Vagina (tissue), 2 donors: ENCODE measurements around the gene AARS2. TPM values are rescaled to one million over a fixed set of nuclear protein-coding genes. Genes with fewer than 3 reads are reported as not detected.

Source experiments
- DNase-seq, 2 donors: peaks; one replicate each; pipeline ENCODE4 v3.0.0-alpha.2; 2017; ENCODE audit errors: extremely low spot score in 2 of 2
- H3K27ac ChIP-seq: fragments of 200-600 bp; sonication (generic); one replicate; pipeline ENCODE4 v1.5.1; 2019
- H3K27me3 ChIP-seq: fragments of 200-600 bp; sonication (generic); one replicate; pipeline ENCODE4 v1.5.1; 2019
- H3K36me3 ChIP-seq, 2 donors: fragments of 200-600 bp; sonication (generic); one replicate each; pipeline ENCODE4 v1.5.1; 2017 to 2019
- H3K4me1 ChIP-seq: fragments of 200-600 bp; sonication (generic); one replicate; pipeline ENCODE4 v1.5.1; 2019
- H3K4me3 ChIP-seq, 2 donors: fragments of 200-600 bp; sonication (generic); 1 replicate in 1 of 2; 2 replicates in 1 of 2; pipeline ENCODE4 v1.5.1; 2016 to 2019
- H3K9me3 ChIP-seq: fragments of 200-600 bp; sonication (generic); one replicate; pipeline ENCODE4 v1.5.1; 2019
- POLR2A ChIP-seq, 2 donors: fragments of 450-650 bp; IDR thresholded peaks; one replicate each; pipeline ENCODE4 v1.6.1; 2017; ENCODE audit warnings: antibody characterized with exemption in 2 of 2, mild to moderate bottlenecking in 2 of 2, moderate library complexity in 2 of 2
- POLR2AphosphoS5 ChIP-seq, 2 donors: sonication (generic); formaldehyde crosslinking; IDR thresholded peaks; one replicate each; pipeline ENCODE4 v1.9.0; 2017; ENCODE audit warnings: antibody characterized with exemption in 2 of 2, mild to moderate bottlenecking in 2 of 2, low read depth in 1 of 2; ENCODE audit not compliant: insufficient read depth in 1 of 2
- intact Hi-C: fragments of 100-400 bp; cut with DNase I; formaldehyde crosslinking; loops from one replicate; pipeline ENCODE4 v1.15.1; 2023
- total RNA-seq: library from RNA; depleted of rRNA; stranded (reverse); fragments of >200 nt; gene quantifications from one replicate; pipeline ENCODE4 v1.2.3, GENCODE V29; 2016
- TF ChIP-seq, protein P1 (sequence below), 3 experiments: fragments of 450-650 bp in 2 of 3; fragments of 200-600 bp in 1 of 3; sonication (generic) in 1 of 3; IDR thresholded peaks; one replicate each; pipeline ENCODE4 v1.5.1; 2017 to 2019; ENCODE audit warnings: antibody characterized with exemption in 3 of 3, mild to moderate bottlenecking in 2 of 3, moderate library complexity in 2 of 3

AARS2 gene
- total RNA-seq, 1 donor from 2014 or later: 13.3 TPM

DNA sequence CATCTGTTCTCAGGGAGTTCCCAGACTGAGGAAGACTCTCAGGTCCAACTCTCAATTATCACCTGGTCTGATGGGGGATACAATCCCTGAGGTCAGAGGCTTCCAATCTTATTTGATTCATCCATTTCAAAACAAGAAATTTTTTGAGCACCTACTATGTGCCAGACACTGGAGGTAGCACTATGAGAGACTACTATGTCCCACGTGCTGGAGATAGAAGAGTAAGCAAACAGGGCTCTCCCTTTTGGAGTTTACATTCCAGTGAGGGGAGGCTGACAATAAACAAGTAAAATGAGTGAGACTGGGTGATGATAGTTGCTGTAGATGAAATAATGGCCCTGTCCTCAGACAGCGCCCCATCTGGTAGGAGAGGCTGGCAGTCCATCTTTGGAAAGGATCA, 26.4 kb downstream of the AARS2 start:
- intact Hi-C loops: no loop called here
- TF ChIP-seq, protein P1, sequence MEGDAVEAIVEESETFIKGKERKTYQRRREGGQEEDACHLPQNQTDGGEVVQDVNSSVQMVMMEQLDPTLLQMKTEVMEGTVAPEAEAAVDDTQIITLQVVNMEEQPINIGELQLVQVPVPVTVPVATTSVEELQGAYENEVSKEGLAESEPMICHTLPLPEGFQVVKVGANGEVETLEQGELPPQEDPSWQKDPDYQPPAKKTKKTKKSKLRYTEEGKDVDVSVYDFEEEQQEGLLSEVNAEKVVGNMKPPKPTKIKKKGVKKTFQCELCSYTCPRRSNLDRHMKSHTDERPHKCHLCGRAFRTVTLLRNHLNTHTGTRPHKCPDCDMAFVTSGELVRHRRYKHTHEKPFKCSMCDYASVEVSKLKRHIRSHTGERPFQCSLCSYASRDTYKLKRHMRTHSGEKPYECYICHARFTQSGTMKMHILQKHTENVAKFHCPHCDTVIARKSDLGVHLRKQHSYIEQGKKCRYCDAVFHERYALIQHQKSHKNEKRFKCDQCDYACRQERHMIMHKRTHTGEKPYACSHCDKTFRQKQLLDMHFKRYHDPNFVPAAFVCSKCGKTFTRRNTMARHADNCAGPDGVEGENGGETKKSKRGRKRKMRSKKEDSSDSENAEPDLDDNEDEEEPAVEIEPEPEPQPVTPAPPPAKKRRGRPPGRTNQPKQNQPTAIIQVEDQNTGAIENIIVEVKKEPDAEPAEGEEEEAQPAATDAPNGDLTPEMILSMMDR (IDR thresholded peaks at IDR 0.05): no peak
- TF ChIP-seq POLR2A (IDR thresholded peaks at IDR 0.05) (no peak), POLR2AphosphoS5 (IDR thresholded peaks at IDR 0.05; ENCODE audit: insufficient read depth in 1 of 2, low read depth in 1 of 2) (no peak)
- H3K27ac ChIP-seq: no peak overlapping the region
- no peaks in the 10 kb centered on the region for H3K4me1 ChIP-seq
- no peak overlapping the region for H3K4me3 ChIP-seq
- H3K9me3 ChIP-seq: no peaks in the 10 kb centered on the region
- DNase-seq: no peak
- H3K36me3 ChIP-seq: no peaks in the 10 kb centered on the region
- no peaks in the 10 kb centered on the region for H3K27me3 ChIP-seq

DNA sequence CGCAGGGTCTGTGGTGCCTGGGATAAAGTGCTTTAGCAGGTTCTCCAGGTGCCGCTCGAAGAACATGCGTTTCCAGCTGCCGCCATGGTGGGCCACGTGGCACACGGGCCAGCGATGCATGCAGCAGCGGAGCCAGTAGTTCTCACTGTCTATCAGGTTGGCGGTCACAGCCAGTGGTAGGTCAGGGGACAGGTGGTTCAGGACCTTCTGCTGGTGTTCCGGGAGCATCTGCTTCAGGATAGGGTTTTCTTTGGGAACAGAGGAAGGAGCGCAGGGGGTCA, 26.9 kb downstream of the AARS2 start:
- Histone ChIP-seq H3K4me3 (no peak overlapping the region), H3K4me1 (no peaks in the 10 kb centered on the region), H3K36me3 (no peaks in the 10 kb centered on the region), H3K9me3 (no peaks in the 10 kb centered on the region), H3K27ac (no peak overlapping the region), H3K27me3 (no peaks in the 10 kb centered on the region)
- DNase-seq: no peak
- intact Hi-C loops: no loop called here
- TF ChIP-seq POLR2AphosphoS5 (IDR thresholded peaks at IDR 0.05; ENCODE audit: insufficient read depth in 1 of 2, low read depth in 1 of 2) (no peak), POLR2A (IDR thresholded peaks at IDR 0.05) (no peak)
- TF ChIP-seq, protein P1 (IDR thresholded peaks at IDR 0.05): no peak

- DNase-seq: no peak
- no peaks in the 10 kb centered on the region for H3K27me3 ChIP-seq
- no peak overlapping the region for H3K4me3 ChIP-seq
- intact Hi-C loops: no loop called here
- no peak overlapping the region for H3K27ac ChIP-seq
- TF ChIP-seq, protein P1 (IDR thresholded peaks at IDR 0.05): no peak
- TF ChIP-seq POLR2AphosphoS5 (IDR thresholded peaks at IDR 0.05; ENCODE audit: insufficient read depth in 1 of 2, low read depth in 1 of 2): no peak
- no peak for TF ChIP-seq POLR2A (IDR thresholded peaks at IDR 0.05)
- H3K9me3 ChIP-seq: no peaks in the 10 kb centered on the region
- no peaks in the 10 kb centered on the region for H3K4me1 ChIP-seq
- no peaks in the 10 kb centered on the region for H3K36me3 ChIP-seq
Measured at GRCh38 chr6:44285552-44286284, 27.4 kb downstream of the AARS2 start.

DNA sequence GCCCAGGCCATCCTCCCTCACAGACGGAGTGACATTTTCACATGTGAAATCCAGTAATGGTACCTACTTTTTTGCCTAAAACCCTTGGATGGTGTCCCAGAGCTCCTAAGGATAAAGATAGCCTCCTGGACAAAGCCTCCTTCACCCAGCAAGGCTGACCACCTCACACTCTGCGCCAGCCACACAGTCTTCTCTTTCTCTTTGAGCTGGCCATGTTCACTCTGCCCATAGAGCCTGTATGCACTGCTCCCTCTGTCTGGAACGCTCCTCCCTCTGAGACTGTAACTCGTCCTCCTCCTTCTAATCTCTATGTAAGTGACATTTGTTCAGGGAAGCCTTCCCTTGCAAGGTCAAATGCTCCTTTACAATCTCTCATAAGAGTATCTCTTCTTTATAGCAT, 28.3 kb downstream of the AARS2 start:
- Histone ChIP-seq H3K27ac (no peak overlapping the region), H3K9me3 (no peaks in the 10 kb centered on the region), H3K4me3 (no peak overlapping the region), H3K4me1 (no peaks in the 10 kb centered on the region), H3K27me3 (no peaks in the 10 kb centered on the region), H3K36me3 (no peaks in the 10 kb centered on the region)
- no peak for DNase-seq
- no peak for TF ChIP-seq POLR2A (IDR thresholded peaks at IDR 0.05)
- TF ChIP-seq, protein P1 (IDR thresholded peaks at IDR 0.05): no peak
- TF ChIP-seq POLR2AphosphoS5 (IDR thresholded peaks at IDR 0.05; ENCODE audit: insufficient read depth in 1 of 2, low read depth in 1 of 2): no peak
- intact Hi-C loops: no loop called here

DNA sequence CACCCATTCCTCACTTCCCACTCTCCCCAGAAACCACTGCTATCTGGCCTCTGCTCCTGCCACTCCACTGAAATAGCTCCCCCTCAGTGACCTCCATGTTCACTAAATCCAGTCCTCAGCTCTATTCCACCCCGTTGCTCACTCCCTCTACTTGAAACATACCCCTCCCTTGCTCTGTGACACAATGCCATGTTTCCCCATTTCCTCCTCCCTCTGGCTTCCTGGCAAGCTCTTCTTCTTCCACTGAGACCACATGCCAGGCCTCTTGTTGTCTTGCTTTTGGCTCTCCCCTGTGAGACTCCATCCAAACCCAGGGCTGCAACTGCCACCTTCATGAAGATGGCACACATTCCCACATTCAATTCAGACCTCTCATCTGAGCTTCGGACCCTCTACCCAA, 29.0 kb downstream of the AARS2 start:
- DNase-seq: no peak
- H3K4me3 ChIP-seq: no peak overlapping the region
- intact Hi-C loops: no loop called here
- no peaks in the 10 kb centered on the region for H3K36me3 ChIP-seq
- no peak overlapping the region for H3K27ac ChIP-seq
- H3K4me1 ChIP-seq: no peaks in the 10 kb centered on the region
- no peaks in the 10 kb centered on the region for H3K27me3 ChIP-seq
- TF ChIP-seq POLR2AphosphoS5 (IDR thresholded peaks at IDR 0.05; ENCODE audit: insufficient read depth in 1 of 2, low read depth in 1 of 2): no peak
- no peak for TF ChIP-seq POLR2A (IDR thresholded peaks at IDR 0.05)
- TF ChIP-seq, protein P1 (IDR thresholded peaks at IDR 0.05): no peak
- H3K9me3 ChIP-seq: no peaks in the 10 kb centered on the region
